ENCODE measurements around the gene SLC17A9.

- TF ChIP-seq ZBTB11 (CRISPR knock-in tag; IDR thresholded peaks at IDR 0.05) (no peak), YY1 (IDR thresholded peaks at IDR 0.05; ENCODE audit: low read depth, low read length) (no peak), TARDBP (IDR thresholded peaks at IDR 0.05; ENCODE audit: borderline replicate concordance) (no peak), ZNF384 (IDR thresholded peaks at IDR 0.05; ENCODE audit: borderline replicate concordance, low read depth, low read length) (no peak), MYC (IDR thresholded peaks at IDR 0.05; ENCODE audit: insufficient read depth, insufficient read length, insufficient replicate concordance, low read length, severe bottlenecking) (no peak), BHLHE40 (IDR thresholded peaks at IDR 0.05; ENCODE audit: borderline replicate concordance in 1 of 2, low read depth in 2 of 2, low read length in 1 of 2) (no peak), RELA (IDR thresholded peaks at IDR 0.05; ENCODE audit: borderline replicate concordance, partially characterized antibody) (no peak), ESRRA (IDR thresholded peaks at IDR 0.05; ENCODE audit: low read length) (no peak), FOS (IDR thresholded peaks at IDR 0.05; ENCODE audit: borderline replicate concordance, extremely low read depth, insufficient read length) (no peak), GATAD2B (conservative IDR thresholded peaks at IDR 0.05; ENCODE audit: low read depth) (no peak), GABPA (IDR thresholded peaks at IDR 0.05; ENCODE audit: low read depth) (no peak), IKZF1 (conservative IDR thresholded peaks at IDR 0.05) (no peak)
- TF ChIP-seq, protein P1, sequence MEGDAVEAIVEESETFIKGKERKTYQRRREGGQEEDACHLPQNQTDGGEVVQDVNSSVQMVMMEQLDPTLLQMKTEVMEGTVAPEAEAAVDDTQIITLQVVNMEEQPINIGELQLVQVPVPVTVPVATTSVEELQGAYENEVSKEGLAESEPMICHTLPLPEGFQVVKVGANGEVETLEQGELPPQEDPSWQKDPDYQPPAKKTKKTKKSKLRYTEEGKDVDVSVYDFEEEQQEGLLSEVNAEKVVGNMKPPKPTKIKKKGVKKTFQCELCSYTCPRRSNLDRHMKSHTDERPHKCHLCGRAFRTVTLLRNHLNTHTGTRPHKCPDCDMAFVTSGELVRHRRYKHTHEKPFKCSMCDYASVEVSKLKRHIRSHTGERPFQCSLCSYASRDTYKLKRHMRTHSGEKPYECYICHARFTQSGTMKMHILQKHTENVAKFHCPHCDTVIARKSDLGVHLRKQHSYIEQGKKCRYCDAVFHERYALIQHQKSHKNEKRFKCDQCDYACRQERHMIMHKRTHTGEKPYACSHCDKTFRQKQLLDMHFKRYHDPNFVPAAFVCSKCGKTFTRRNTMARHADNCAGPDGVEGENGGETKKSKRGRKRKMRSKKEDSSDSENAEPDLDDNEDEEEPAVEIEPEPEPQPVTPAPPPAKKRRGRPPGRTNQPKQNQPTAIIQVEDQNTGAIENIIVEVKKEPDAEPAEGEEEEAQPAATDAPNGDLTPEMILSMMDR (IDR thresholded peaks at IDR 0.05 in 2 of 3, conservative IDR thresholded peaks at IDR 0.05 in 1 of 3; ENCODE audit: control insufficient read depth in 2 of 3, extremely low read depth in 1 of 3, insufficient read depth in 1 of 3, low read depth in 3 of 3, low read length in 3 of 3), result no peak
Measured at GRCh38 chr20:62940875-62941274, 11.6 kb upstream of the SLC17A9 start.
